OCI-M2 (cell line): ENCODE measurements around the gene MEOX2.

Experiments used
- DNase-seq: peaks from one replicate; lab custom pipeline; 2025; ENCODE audit not compliant: unreplicated experiment; lab: John Stamatoyannopoulos, UW

The MEOX2 gene

GRCh38 chr7:15686295-15686956 lies at the start of gene MEOX2:
Gene MEOX2 (minus strand): TSS chr7:15686683. CDS start chr7:15686402, 281 bp downstream.
- DNase-seq = no peak

DNA sequence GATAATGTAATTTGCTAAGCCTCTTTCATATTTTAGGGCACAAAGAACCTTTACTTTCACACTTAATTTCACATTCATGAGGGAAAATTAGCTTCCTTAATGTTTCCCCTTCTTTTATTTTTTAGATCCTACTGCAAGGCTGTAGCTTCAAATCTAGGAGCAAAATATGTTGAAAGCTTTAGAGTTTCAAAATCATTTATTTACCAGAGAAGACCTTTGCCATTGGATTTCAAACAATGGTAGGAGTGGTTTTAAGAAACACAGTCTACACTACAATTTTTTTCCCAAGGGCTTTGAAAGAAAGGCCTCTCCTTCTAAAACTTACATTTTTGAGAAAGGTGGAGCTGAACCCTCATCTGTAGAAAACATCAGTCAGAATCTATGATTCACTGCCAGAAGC lies 43.3 kb upstream of the MEOX2 start:
- no peak for DNase-seq

GRCh38 chr7:15725051-15725450 lies 38.6 kb upstream of the MEOX2 start:
- DNase-seq = no peak

DNA sequence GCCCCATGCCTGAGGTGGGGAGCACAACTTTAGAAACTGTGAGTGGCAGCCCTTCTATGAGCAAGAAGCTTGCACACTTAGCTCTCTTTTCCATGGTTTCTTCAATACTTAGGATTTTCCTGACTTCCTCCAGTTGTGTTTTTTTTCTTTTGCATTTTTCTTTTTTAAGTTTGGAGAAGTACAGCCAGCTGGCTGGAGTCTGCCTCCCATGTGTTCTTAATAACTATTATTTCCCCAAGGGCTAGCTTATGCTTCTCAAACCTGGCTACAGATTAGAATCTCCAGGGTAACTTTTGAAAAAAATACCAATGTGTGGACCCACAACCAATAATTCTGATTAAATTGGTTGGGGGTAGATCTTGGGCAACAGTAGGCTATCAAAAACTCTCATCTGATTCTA lies 37.4 kb upstream of the MEOX2 start:
- DNase-seq = no peak

DNA sequence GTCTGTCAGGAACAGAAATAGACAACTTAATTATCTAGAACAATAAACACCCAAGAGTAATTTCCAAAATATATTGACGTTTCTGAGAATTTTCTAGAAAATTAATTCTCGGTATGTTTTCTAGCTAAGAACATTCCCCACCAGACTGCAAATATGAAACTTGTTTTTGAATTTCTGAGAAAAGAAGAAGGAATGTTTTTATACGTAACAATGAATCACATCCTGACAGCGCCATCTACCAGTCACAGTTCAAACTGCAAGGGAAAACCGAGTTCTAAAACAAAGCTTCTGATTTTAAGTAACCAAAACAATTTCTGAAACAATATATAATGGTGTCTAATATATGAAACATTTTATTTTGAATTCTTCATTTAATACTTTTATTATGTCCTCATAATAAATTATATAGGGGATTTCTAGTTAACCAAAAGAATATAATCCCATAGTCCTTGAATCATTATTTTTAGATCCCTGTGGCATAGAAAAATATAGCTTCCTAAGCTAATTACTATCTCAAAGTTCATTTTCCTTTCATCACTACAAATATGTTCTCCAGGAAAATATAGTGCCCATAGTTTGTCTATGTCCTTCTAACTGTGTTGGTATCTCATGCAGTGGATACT lies 34.5 kb upstream of the MEOX2 start:
- no peak for DNase-seq

GRCh38 chr7:15719311-15719710 lies 32.8 kb upstream of the MEOX2 start:
- DNase-seq = no peak

DNA sequence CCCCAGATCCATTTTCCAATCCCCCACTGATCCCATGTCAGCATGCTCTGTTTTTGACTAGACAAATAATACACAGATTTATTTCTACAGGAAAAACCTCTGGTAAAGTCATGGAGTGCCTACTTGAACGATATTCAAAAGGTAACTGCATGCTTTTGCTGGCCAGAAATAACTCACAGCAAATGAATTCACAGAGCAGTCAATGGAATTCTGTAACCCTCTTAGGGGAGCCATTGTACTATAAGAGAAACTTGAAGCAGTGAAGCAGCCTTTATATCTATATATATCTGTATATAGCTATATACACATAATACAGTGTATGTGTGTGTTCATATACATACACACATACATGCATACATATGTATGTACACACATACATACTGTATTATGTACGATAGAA lies 29.0 kb upstream of the MEOX2 start:
- no peak for DNase-seq

GRCh38 chr7:15709978-15710377 lies 23.5 kb upstream of the MEOX2 start:
- no peak for DNase-seq

- no peak for DNase-seq
Measured at GRCh38 chr7:15707570-15707969, 21.1 kb upstream of the MEOX2 start.

- DNase-seq = no peak
Measured at GRCh38 chr7:15703732-15704131, 17.2 kb upstream of the MEOX2 start.

DNA sequence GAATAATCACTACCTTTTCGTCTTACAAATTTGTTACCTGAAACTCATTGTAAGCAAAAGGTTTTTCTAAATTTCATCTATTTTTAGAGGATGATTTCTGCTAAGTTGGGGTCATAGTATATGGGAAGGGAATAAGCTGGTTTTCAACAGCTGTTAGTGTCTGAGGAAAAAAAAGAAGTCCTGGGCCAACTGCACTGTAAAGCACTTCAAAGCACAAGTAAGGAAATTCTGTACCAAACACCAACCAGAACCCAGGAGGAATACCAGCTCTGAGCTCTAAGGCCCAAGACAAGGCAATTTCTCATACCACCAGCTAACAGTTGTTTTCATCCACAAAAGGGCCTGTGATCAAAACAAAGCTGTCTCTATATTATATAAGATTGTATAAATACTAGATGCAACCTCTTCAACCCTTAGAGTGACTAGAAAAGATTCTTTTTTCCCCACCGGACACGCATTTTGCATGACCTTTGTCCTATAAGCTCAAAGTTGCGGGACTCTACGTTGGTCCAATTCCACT lies 6.1 kb upstream of the MEOX2 start:
- no peak for DNase-seq

DNA sequence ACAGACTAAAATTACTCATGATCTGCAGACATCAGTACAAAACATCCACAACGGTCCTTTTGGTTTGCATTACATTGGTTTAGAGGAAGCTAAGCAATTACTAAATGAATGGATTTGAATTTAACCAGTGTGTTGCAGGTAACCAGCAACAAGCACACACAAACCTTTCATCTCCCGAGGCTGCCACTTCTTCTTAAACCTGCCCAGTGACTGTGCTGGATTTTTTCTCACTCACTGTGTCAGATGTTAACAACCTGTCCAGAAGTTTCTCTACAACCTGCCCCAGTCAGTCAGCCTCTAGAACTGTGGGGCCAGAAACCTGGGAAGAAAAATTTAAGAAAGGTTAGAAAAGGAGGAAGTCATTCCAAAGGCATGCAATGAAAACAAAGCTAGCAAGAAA lies 2.4 kb upstream of the MEOX2 start:
- DNase-seq = no peak

- no peak for DNase-seq
Measured at GRCh38 chr7:15688279-15688626, 1.8 kb upstream of the MEOX2 start.

GRCh38 chr7:15687546-15688278 lies 1.2 kb upstream of the MEOX2 start:
- DNase-seq = no peak

DNA sequence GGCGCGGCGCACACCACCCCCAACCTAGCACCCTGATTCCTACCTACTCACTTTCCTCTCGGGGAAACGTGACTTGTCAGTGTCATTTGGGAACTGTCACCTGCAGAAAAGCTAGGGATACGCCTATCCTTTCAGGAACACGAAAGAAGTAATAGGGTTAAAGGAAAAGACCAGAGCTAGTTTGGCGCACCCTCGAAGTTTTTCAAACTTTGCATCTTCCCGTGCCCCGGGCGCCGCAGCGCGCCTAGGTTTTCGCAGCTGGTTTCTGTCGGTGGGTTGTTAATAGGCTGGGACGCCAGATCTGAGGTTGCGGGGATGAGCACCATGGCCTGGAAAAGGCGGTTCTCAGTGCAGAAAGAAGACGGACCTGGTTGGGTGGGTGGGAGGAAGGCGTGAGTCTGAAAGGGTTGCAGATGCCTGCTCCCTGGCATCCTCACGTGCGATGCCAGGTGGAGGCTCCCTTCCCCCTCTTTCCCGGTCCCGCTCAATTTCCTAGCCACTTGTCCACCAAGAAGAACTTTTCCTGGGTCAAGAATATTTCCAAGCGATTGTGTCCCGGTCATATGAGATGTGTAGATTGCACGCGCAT lies 568 bp upstream of the MEOX2 start:
- no peak for DNase-seq

DNA sequence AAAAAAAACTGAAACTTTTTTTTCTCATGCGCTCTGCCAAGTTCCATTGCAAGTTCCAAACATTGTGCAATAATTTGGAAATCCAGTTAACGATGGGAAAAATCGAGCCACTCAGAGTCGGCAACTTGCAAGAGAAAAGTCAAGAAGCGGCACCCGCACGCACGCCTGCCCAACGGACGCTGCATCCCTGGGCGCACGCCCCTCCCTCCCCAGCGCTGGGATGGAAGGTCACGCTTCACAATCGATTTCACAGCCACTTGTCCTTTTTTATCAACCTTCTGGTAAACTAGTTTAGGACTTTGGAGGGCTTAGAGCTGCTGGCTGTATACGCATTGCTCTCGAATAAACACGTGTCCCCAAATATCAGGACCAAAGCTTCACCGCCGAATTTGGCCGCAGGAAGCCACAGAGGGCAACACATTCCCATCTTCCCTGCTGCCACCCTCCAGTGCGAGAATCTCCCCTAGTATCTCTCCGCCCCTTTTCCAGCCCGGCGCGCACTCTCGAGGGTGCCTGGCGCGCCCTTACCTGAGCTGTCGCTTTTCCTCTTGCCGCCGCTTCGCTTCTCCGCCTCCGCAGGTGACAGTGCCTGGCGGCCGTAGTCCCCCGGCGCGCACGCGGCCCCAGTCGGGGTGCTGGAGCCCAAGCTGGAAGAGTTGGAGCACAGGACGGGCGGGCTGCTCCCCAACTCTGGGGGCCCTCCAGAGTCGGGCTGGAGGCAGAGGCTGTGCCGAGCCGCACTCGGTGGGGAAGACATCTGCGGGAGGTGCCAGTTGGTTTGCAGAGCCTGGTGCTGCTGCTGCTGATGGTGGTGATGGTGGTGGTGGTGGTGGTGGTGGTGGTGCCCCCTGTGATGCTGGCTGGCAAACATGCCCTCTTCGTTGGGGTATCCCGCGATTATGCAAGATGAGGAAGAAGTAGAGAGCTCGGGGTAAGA lies 857 bp downstream of the MEOX2 start:
- DNase-seq = no peak

DNA sequence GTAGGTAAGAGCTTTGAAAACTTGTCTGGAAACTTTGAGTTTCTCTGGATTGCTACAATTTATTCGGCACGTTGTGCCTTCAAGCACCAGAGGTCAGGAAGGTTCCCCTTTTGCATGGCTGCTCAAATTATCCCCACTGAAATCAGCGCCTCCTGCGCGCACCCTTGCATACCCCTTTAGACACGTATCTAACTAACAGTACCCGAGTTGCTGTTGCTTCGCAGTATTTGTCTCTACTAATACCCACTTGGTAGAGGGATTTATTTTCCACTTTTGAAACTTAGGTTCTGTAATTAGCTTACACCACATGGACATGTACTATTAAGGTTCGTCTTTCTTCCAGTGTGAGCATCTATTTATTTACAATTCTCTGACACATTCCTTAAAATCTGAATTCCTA lies 1.6 kb downstream of the MEOX2 start:
- DNase-seq = no peak

GRCh38 chr7:15684111-15684800 lies 2.2 kb downstream of the MEOX2 start:
- DNase-seq = no peak

DNA sequence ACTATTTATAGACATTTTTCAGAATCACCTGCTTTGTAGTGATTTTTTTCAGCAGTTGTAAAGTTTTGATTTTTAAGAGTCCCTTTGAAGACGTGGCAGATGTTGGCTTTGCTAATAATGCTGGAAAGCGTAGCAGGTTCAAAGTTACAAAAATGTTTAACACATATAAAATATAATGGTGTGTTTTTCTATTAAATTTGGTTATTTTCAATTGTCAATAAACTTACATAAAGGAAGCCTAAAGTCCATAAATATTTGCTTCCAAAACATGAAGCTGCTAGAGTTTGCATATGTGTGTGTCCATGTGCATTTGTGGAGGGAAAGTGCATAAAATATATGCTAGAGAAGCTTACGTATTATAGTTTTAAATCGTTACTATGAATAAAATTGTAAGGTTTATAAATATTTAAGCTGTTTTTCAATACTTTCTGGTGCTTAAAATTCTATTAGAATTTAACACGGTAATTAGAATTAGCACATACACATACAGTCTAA lies 3.7 kb downstream of the MEOX2 start:
- DNase-seq = no peak

DNA sequence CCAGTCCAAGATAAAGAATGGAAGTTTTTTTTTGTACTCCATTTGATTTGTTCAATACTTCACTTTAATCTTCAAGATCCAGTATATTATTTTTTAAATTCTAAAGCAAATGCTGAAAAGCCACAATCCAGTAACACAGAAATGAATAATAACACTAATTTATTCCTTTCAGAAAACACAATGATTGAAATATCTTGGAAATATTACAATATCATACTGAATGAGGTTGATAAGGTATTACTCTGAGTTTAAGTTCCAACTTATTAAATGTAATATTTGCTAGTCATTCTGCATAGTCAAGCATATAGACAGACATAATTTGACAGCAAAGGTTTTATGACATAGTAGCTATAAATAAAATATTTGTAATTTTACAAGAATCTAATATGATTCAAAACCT lies 4.4 kb downstream of the MEOX2 start:
- DNase-seq = no peak
